ENCODE measurements around the gene ADM2.

The ADM2 gene

DNA sequence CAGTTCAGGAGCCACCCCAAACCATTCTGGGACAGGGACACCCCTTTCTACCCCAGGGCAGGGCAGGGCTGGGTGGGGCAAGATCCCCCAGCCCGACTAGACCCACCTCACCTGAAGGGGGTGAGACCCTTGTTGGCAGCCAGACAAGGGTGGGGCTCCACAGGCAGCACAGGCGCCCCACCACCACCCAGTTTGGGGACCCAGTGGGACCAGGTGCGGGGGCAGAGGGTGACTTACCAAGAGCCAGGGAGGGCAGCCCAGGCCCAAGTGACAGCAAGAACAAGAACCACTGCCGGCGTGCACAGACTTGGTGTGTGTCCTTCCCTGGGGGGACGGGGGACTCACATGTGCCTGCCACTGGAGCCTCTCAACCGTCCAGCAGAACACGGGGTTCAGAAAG is 2.2 kb downstream of the ADM2 start:
- no peak overlapping the region for H3K4me3 ChIP-seq (ENCODE audit: low read length)
- H3K79me2 ChIP-seq (ENCODE audit: control insufficient read depth, low read length): no peaks in the 10 kb centered on the region
- no peaks in the 10 kb centered on the region for H3K9me2 ChIP-seq (replicated peaks; ENCODE audit: control insufficient read depth, low read length)
- TF ChIP-seq, protein P1, sequence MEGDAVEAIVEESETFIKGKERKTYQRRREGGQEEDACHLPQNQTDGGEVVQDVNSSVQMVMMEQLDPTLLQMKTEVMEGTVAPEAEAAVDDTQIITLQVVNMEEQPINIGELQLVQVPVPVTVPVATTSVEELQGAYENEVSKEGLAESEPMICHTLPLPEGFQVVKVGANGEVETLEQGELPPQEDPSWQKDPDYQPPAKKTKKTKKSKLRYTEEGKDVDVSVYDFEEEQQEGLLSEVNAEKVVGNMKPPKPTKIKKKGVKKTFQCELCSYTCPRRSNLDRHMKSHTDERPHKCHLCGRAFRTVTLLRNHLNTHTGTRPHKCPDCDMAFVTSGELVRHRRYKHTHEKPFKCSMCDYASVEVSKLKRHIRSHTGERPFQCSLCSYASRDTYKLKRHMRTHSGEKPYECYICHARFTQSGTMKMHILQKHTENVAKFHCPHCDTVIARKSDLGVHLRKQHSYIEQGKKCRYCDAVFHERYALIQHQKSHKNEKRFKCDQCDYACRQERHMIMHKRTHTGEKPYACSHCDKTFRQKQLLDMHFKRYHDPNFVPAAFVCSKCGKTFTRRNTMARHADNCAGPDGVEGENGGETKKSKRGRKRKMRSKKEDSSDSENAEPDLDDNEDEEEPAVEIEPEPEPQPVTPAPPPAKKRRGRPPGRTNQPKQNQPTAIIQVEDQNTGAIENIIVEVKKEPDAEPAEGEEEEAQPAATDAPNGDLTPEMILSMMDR (IDR thresholded peaks at IDR 0.05; ENCODE audit: low read depth, low read length, poor library complexity, severe bottlenecking): no peak
- TF ChIP-seq EZH2phosphoT487 (IDR thresholded peaks at IDR 0.05; ENCODE audit: borderline replicate concordance, low read length): no peak
- no peak overlapping the region for H3K4me2 ChIP-seq (ENCODE audit: low read length)
- H3K9me3 ChIP-seq (ENCODE audit: control insufficient read depth, insufficient read depth, low read length): no peaks in the 10 kb centered on the region
- H3K27ac ChIP-seq (ENCODE audit: low read depth, low read length): no peak overlapping the region
- no peaks in the 10 kb centered on the region for H4K20me1 ChIP-seq (ENCODE audit: control insufficient read depth, insufficient read depth, low read depth, low read length)
- H3F3A ChIP-seq (ENCODE audit: control insufficient read depth, insufficient read depth): no peaks in the 10 kb centered on the region
- H3K4me1 ChIP-seq (ENCODE audit: control insufficient read depth, low read length): peaks cover 23% of the 10 kb centered on the region
- H3K27me3 ChIP-seq (ENCODE audit: control insufficient read depth, low read length): peaks cover 32% of the 10 kb centered on the region
- H3K36me3 ChIP-seq (ENCODE audit: control insufficient read depth, low read length): no peaks in the 10 kb centered on the region

DNA sequence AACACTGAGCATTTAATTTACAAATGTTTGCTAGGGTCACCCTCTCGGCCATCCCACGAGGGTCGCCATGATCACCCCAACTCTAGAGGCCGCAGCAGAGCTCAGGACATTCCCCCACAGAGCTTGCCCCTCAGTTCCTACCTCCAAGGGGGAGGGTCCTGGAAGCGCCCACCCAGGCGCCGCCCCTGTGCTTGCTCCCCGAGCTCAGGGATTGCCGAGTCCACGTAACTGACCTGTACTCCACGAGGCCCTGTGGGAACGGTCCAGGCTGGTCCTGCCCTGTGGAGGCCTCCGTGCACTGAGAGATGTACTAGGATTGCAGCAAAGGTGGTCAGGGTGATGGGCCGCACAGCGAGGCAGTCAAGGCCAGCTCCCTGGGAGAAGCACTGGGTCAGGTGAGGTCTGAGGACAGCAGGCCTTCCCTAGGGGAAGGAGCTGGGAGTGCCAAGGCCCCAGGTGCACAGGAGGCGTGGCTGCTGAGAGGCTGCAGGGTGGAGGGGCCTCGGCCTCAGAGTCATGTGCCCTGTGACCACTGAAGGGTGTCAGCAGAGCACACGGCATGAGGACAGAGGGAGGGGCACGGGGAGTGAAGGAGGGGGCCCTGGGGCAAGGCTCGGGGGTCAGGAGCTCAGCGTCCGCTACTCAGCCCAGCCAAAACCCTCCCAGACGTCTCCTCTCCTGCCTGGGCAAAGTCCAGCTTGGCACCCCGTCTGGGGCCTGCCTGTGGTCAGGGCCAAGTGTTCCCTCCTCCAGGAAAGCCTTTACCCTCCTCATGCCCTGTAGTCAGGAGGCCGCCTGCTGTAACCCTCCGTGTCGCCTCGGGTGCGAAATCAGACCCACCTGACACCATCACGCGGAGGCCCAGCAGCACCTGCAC is 2.9 kb downstream of the ADM2 start:
- Histone ChIP-seq H3K4me2 (ENCODE audit: low read length) (peak overlapping the region; percentile 2; the same call in 1 of the 2 replicates), H3K4me3 (ENCODE audit: low read length) (no peak overlapping the region), H3K79me2 (ENCODE audit: control insufficient read depth, low read length) (no peaks in the 10 kb centered on the region), H3K9me3 (ENCODE audit: control insufficient read depth, insufficient read depth, low read length) (no peaks in the 10 kb centered on the region), H3K4me1 (ENCODE audit: control insufficient read depth, low read length) (peaks cover 23% of the 10 kb centered on the region), H4K20me1 (ENCODE audit: control insufficient read depth, insufficient read depth, low read depth, low read length) (no peaks in the 10 kb centered on the region), H3K9me2 (replicated peaks; ENCODE audit: control insufficient read depth, low read length) (no peaks in the 10 kb centered on the region), H3K36me3 (ENCODE audit: control insufficient read depth, low read length) (no peaks in the 10 kb centered on the region), H3K27ac (ENCODE audit: low read depth, low read length) (no peak overlapping the region), H3K27me3 (ENCODE audit: control insufficient read depth, low read length) (peaks cover 28% of the 10 kb centered on the region), H3F3A (ENCODE audit: control insufficient read depth, insufficient read depth) (no peaks in the 10 kb centered on the region)
- TF ChIP-seq EZH2phosphoT487 (IDR thresholded peaks at IDR 0.05; ENCODE audit: borderline replicate concordance, low read length): no peak
- TF ChIP-seq, protein P1 (IDR thresholded peaks at IDR 0.05; ENCODE audit: low read depth, low read length, poor library complexity, severe bottlenecking): no peak

DNA sequence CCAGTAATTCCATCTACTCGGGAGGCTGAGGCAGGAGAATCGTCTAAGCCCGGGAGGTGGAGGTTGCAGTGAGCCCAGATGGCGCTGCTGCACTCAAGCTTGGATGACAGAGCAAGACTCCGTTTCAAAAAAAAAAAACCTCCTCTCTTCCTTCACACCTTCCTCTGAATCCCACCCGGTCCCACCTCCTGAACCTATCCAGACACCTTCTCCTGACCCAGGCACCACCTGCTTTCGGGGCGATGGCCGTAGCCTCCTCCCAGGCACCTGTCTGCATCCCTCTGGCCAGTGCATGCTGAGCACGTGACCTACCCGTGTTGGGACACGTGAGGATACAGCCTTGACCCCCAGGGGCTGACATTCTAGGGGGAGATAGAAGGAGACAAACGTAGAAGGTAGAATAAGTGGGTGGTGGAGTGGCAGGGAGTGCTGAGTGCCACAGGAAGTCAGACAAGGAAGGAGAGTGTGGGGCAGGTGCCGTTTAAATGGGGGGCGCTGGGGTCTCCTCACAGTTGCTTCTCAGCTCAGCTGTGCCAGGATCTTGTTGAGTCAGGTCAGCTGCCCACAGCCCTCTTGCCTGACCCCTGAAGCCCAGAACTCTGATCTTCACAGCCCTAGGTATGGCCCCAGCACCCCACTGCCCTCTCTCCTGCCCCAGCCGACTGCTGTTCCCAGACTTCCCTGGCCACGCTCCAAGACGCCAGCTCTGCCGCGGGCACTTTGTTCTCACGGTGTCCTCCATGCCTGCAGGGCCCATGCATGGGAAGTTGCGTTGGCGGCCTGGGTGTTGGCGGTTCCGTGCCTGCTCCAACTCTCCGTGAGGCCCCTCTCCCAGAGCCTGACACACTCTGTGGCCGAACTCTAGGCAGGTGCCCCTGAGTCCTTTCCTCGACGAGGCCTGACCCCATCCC is 4.1 kb downstream of the ADM2 start:
- no peak overlapping the region for H3K4me2 ChIP-seq (ENCODE audit: low read length)
- H3K9me2 ChIP-seq (replicated peaks; ENCODE audit: control insufficient read depth, low read length): no peaks in the 10 kb centered on the region
- H3K79me2 ChIP-seq (ENCODE audit: control insufficient read depth, low read length): no peaks in the 10 kb centered on the region
- no peak overlapping the region for H3K27ac ChIP-seq (ENCODE audit: low read depth, low read length)
- no peak overlapping the region for H3K4me3 ChIP-seq (ENCODE audit: low read length)
- H3F3A ChIP-seq (ENCODE audit: control insufficient read depth, insufficient read depth): no peaks in the 10 kb centered on the region
- TF ChIP-seq EZH2phosphoT487 (IDR thresholded peaks at IDR 0.05; ENCODE audit: borderline replicate concordance, low read length): no peak
- TF ChIP-seq, protein P1 (IDR thresholded peaks at IDR 0.05; ENCODE audit: low read depth, low read length, poor library complexity, severe bottlenecking): peak; percentile 24
- peaks cover 23% of the 10 kb centered on the region for H3K4me1 ChIP-seq (ENCODE audit: control insufficient read depth, low read length)
- H3K9me3 ChIP-seq (ENCODE audit: control insufficient read depth, insufficient read depth, low read length): no peaks in the 10 kb centered on the region
- H3K36me3 ChIP-seq (ENCODE audit: control insufficient read depth, low read length): no peaks in the 10 kb centered on the region
- H3K27me3 ChIP-seq (ENCODE audit: control insufficient read depth, low read length): peaks cover 20% of the 10 kb centered on the region
- no peaks in the 10 kb centered on the region for H4K20me1 ChIP-seq (ENCODE audit: control insufficient read depth, insufficient read depth, low read depth, low read length)
